Right renal cortex interstitium (tissue), 3 donors: ENCODE data around the gene MSI1. TPM values are rescaled to one million over a fixed set of nuclear protein-coding genes. Genes with fewer than 3 reads are reported as not detected.

ENCODE experiments used
- DNase-seq, 3 donors: peaks; one replicate each; pipeline ENCODE4 v3.0.0-alpha.2; 2013; ENCODE audit warnings: low read depth in 3 of 3, low spot score in 2 of 3
- polyA plus RNA-seq, 3 donors: library from polyadenylated mRNA; unstranded; fragments of 120-200 nt; gene quantifications; one replicate each; pipeline ENCODE4 v1.2.1, GENCODE V29; 2013; ENCODE audit not compliant: insufficient read length in 3 of 3

MSI1 gene
- polyA plus RNA-seq, 3 donors = 15.5 to 18.3 (median 15.8) TPM

- no peak for DNase-seq
Observed at GRCh38 chr12:120378036-120378435, 9.1 kb upstream of the MSI1 start.

GRCh38 chr12:120377611-120378010 is 8.6 kb upstream of the MSI1 start:
- DNase-seq = no peak

GRCh38 chr12:120376934-120377572 is 8.1 kb upstream of the MSI1 start:
- no peak for DNase-seq

DNA sequence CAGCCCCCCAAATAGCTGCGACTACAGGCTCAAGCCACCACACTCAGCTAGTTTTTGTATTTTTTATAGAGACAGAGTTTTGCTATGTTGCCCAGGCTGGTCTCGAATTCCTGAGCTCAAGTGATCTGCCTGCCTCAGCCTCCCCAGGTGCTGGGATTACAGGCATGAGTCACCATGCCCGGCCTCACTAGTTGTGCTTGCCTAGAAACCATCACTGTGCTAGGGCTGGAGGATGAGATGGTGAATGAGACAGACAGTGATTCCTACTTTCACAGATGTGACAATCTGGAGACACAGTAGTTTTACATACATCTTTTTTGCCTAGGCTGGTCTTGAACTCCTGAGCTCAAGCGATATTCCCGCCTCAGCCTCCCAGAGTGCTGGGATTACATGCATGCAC is 7.5 kb upstream of the MSI1 start:
- no peak for DNase-seq

GRCh38 chr12:120376009-120376408 is 7.0 kb upstream of the MSI1 start:
- DNase-seq = no peak

- DNase-seq = no peak
Observed at GRCh38 chr12:120373683-120374082, 4.7 kb upstream of the MSI1 start.

GRCh38 chr12:120370343-120371243 is 1.6 kb upstream of the MSI1 start:
- DNase-seq = no peak

GRCh38 chr12:120369603-120370342 is 809 bp upstream of the MSI1 start:
- no peak for DNase-seq

DNA sequence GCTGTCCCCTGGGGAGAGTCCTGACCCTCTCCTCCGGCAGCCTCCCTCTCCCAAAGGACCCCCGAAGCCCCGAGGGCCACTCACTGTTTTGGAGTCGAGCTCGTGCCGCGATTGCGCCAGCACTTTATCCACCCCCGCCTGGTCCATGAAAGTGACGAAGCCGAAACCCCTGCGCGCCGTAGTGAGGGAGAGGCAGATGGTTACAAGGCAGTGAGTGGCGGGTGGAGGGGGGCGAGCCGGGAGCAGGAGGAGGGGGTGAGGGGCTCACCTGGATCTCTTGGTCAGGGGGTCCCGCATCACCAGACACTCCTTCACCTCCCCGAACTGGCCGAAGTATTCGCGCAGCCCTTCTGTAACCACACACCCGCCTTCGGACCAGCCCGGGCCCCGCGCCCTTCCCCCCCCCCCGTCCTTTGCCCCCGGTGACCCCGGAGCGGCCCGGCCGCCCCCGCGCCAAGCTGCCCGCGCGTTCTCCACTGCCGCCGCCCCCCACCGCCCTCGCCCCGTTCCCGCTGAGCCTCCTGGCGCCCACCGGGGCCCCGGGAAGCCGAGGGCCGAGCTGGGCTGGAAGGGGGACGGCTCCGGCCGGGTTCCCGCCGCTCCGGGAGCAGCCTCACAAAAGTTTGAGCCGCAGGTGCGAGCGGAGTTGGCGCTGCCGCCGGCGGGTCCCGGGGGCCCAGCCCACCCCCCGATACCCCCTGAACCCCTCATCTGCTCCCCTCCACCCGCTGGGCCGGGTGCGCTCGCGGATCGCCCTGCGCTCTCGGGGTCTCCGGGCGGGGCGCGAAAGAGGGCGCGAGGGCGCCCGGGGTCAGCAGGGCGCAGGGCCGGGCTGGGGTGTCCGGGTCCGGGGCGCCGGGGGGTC is 808 bp downstream of the MSI1 start:
- DNase-seq = no peak

DNA sequence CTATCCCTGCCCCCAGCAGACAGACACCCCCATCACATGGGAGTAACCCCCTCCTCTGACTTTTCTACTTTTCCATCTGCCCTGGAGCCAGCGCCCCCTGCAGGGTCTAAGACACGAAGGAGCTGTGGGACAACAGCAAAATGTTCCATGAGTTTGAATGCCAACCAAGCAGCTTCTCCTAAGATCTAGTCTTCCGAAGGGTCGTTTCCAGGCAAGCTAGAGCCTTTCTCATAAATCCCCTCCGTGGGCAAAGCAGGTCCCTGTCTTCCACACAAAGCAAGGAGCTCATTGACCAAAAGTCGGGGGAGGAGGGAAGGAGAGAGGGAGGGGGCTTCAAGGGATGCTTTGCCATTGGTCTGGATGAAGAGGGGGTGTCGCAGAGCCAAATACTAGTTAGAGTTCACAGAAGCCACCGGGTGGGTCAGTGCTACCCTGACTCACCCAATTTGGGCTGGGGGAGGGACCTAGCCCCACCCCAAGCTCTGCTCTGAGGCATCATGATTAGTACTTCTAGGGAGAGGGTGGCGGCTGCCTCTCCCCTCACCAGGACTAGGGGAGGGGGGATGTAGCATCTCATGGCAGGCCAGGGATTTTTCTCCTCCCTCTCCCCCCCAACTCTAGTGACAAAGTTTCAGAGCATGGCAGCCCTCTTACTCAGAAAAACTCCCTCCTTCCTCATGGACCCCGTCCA is 1.6 kb downstream of the MSI1 start:
- DNase-seq = no peak

DNA sequence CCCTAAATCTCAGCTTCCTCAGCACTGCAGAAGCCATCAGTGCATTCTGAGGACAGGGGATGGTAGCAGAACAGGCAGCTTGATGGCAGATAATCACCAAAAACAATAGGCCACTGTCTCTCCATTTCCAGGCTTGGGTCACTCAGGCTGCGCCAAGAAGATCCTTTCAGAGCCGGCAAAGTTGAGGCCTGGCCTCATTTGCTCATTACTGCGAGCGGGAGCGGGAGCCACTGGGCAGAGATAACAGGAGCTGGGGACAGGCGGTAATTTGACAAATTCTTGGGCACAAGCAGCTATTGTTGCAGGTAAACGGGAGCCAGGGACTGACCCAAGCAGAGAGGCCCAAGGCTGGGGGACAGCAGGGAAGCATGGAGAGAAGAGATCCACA is 2.1 kb downstream of the MSI1 start:
- DNase-seq = no peak

- DNase-seq = no peak
Observed at GRCh38 chr12:120366341-120366705, 2.6 kb downstream of the MSI1 start.

GRCh38 chr12:120365675-120366340 is 3.2 kb downstream of the MSI1 start:
- DNase-seq = no peak

DNA sequence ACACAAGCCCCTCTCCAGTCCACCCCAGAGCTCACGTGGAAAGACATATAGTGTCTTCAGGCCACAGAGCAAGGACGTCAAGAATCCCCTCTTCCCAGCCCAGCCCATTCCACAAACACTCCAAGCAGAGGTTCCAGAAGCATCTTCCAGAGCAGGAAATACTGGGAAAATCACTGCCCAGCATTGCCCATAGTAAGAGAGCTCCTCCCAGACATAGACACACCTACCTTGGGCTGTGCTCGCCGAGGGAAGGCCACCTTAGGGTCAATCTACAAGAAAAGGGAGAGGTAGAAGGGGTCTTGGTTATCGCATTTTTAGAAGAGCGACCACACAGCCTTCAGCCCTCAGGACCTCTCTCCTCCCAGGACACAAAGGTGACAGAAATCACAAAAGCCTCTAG is 4.5 kb downstream of the MSI1 start:
- no peak for DNase-seq

DNA sequence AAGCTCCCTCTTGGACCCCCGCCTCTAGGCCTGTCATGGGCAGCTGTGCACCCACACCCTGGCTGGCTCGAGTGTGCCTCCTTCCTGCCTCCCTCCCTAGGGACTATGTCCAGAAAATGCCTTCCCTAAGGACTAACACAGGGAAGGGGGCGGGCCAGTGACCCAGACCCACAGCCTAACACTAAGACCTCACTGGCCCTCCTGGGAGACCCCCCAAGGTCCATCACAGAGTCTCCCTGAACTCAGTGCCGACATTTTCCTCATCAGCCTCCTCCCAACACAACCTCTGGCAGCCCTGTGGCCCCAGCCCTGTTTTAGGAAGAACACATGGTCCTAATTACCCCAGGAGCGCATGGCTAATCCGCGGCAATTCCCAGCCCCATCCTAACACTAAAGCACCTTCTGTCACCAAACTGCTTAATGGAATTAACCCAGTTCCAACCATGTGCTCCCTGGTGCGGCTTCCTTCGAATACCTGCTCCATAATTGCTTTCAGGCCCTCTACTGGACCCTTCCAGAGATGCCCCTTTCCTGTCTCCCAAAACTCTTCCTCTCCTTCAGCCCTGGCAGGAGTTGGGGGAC is 5.6 kb downstream of the MSI1 start:
- no peak for DNase-seq

DNA sequence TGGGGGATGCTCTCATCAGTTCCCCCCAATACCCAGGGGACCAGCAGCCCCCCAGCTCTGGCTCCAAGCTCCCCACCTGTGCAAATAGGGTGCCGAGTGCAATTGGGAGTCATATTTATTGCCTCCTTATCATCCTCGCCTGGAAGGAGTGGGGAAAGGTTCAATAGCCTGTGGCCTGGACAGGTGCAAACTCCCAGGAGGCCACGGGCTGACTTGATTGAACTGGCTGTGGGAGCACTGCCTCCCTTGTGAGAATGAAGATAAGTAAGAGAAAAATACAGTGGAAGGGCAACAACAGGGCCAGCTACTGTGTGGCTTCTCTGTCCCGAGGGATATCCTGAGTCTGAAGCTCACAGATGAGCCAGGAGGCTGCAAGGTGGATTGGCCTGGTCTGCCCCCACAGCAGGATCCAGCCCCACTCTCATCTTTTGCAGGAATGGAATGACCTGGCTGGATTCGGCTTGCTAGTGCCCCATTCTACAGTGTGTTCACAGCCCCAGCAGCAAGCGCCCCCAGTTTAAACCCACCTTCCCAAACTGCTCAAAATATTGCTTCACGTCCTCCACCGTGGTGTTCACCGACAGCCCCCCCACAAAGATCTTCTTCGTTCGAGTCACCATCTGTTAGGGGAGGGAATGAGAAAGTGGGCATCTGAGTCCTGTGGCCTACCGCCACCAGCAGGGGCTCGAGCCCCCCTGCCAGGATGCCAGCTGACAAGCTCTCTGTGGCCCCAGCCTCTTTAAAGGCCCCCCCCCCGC is 6.3 kb downstream of the MSI1 start:
- DNase-seq = no peak

DNA sequence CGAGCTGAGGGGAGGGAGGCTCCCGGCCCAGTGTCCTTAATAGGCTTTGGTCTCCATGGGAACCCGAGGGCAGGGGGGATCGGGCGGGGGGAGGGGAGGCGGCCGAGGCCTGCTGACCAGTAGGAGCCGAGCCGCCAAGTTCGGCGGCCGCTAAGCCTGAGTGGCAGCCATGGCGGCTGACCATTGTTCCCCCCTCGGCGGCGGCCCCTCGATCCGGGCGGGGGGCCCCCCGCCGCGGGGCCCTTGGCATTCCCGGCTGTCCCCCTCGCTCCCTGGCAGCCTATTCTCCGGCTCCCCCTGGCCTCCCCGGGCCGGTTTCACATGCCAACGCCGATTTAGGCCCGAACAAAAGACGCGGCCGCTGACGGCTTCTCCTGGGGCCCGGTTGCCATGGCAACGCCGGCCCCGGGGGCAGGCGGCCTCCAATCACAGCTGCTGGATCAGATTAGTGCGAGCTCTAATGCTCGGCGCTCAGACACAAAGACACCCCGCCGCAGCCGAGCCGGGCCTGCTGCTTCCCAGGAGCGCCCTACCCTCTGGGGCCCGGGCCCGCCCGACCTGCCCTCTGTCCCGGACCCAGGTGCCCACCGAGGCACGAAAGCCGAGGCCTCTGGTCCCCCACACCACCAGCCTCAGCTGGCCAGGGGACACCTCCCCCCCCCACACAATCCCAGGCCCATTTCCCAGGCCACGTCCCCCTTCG is 7.3 kb downstream of the MSI1 start:
- peak in 2 of 3 donors; percentile 79 to 85 for DNase-seq

DNA sequence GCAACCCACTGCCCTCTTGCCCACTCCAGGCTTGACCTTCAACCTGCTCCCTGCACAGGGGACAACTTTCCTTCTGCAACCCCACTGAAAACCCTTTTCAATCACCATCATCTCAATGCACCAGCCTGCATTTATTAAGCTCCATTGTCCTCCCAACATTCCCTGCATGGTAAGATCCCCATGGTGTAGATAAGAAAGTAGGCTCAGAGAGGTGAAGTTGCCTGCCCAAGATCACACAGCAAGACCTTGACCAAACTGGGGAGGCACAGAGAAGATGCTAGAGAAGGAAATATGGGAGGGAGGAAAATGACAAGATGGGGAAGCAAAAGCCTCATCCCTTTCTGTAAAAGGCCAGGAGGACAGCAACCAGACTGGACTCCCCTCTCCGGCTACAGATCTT is 9.8 kb downstream of the MSI1 start:
- no peak for DNase-seq
